Measurements from ENCODE around the gene PHF19.

Gene PHF19

DNA sequence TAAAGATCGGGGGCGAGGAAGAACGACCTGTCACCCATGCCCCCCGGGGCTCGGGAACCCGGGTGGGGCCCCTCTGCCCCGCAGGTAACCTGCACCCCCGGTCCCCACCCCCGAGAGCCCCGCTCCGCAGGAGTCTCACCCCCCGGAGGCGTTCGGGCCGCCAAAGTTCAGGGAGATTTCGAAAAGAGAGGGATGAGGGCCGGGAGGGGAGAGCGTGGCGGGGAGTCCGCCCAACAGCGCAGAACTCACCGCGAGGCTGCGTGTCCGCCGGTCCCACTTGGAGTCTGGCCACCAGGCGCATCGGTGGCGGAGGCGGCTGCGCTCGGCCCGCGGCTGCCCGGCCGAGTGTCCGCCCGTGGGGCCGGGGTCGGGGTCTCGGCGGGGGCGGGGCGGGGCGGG lies at the start of gene PHF19:
Gene PHF19, minus strand, starts transcription at position 347 of the 399 bp plus-strand sequence. CDS start 2,447 bp downstream, outside the sequence.
- DNase-seq (ENCODE audit: low read depth), result no peak

DNA sequence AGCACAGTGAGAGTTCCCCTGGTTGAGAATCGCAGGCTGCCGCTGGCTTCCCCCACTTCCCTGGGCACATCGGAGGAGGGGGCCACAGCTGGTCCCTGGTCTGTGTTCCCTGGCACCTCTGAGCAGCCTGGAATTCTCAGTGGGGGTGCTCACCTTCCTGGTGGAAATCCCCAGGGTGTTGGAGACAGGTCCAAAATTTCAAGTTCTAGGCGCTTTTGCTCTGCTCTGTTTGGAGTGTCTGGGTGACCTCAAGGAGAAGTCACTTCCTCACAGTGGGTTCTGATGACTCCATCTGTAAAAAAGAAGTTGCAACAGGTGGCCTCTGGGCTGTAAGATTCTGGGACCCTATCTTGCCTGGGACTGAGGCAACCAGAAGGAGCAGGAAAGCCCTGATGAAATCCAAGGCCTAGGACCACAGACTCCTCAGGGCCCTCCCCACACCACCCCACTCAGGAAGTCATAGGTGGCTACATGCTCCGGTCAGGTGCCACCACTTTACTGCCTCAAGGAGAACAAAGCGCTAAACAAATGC lies 49.5 kb upstream of the PHF19 start, which contains the start of gene TRAF1:
Gene TRAF1, minus strand, starts transcription at position 400 of the 532 bp plus-strand sequence. CDS start 721 bp downstream, outside the sequence.
- no peak for DNase-seq (ENCODE audit: low read depth)

DNA sequence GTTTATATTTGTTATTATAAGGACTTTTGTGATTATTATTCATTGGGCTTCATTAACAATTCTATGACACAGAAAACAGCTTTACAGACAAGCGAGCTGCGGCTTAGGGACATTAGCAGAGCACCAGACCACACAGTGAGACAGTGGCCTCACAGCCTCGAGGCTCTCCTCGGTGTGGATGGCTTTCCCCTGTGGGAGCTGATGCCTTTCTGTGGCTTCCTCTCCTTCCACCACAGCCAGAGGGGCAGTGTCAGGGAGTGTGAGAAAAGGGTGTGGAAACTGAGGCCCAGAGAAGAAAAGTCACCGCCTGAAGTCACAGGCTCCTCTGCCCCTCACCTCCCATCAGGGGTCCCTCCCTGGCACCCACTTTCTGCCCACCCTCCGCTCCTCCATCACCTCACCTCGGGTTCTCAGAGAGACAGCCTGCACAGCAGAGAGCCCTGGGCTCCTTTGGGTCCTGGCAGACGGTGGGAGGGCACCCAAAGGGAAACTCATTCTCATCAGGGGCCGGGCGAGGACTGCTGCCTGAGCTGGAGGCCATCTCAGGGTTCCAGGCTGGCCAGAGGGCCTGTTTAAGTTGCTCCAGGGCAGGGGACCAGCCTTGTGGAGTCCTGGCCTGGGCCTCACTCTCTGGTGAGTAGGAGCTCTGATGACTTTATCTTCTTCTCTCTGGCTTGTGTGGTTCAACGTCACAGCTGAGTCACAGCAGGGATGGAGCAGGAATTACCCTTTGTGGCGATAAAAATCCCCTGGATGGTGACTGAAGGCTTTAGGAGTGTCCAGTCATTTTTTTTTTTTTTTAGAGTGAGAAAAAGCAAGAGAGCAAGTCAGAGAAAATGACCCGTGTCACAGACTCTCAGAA lies 48.8 kb upstream of the PHF19 start:
- DNase-seq (ENCODE audit: low read depth), result peak; percentile 68

DNA sequence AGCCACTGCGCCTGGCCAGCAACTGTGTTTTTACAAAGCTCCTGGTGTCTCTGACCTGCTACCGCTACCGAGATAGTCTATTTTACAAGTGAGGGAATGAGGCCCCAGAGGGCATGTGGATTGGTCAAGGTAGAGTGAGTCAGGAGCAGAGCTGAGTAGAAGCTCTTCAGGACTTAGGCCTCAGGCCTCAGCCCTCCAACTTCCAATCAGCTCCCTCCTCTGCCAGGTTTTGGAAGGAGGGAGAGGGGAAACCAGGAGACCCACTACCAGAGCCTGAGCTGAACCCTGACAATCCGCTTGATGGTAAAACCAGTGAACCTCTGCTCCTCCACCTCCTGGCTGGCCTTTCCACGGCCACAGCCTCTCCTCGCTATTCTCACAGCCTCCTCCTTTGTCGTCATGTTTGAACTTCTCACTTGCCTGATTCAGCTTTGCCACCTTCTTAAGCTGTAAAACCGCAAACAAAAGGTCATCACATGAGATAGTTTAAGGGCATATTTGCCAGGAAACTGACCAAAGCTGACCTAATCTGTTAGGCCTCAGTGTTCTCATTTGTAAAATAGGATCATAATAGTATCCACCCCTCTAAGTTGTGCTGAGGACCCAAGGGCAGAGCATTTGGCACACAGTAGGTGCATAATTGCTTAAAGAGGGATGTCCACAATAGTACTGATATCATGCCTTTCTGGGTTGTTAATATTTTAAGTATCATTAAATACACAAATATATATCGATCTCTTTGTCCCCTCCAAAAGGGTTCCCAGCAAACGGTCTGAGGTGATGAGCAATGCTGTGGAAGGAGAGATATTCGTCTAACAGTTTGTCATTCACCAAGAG lies 47.9 kb upstream of the PHF19 start:
- no peak for DNase-seq (ENCODE audit: low read depth)

DNA sequence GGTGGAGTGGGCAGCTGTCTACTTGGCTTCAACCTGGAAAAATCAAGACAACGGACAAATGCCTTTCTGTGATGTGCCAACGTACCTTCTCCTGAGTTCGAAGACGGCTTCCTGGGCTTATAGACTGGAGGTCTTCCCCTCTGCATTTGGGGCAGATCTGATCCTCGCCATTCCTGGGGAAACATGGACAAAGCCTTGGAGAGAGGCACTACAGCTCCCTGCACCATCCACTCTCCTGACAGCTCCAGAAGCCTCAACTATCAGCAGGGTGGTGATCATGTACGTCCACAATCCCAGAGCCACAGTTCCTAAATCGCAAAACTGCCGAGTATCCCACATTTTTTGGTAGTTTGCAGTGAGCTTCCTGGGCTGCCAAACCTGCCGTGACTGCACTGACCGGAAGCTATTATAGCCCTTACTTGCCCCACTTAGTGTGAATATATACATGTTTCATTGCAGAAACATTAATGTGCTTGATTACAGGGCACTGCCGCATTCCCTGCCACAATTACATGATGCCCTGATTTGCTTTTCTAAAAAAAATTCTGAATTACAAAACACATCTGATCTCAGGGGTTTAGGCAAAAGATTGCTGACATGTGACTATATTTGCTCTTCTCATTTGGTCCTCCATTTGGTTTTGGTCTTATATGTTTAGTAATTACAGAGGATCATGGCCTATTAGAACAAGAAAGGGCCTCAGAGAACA lies 46.8 kb upstream of the PHF19 start:
- DNase-seq (ENCODE audit: low read depth), result no peak

DNA sequence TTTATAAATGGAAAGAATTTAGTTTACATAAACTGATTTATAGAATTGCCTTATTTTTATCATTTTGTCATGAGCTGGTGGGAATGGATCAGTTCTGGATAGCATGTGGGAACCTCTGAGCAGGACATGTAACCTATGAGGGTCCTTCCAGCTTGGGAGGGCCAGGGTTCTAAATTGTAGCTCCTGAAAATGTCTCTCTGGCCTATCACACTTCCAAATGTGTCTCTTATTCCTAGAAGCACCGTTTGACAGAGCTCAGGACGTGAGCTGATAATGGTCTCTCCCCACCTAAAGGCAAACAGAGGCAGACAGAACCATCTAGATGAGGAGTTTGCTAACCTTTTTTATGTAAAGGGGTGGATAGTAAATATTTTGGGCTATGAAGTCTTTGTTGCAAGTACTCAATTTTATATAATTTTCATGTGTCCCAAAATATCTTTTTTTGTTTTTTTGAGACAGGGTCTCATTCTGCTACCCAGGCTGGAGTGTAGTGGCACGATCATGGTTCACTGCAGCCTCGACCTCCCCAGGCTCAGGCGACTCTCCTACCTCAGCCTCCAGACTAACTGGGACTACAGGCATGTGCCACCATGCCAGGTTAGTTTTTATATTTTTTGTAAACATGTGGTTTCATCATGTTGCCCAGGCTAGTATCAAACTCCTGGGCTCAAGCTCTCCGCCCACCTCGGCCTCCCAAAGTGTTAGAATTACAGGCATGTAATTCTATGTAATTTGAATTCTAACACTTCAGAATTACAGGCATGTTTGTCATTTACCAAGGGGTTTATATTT lies 45.6 kb upstream of the PHF19 start:
- no peak for DNase-seq (ENCODE audit: low read depth)

DNA sequence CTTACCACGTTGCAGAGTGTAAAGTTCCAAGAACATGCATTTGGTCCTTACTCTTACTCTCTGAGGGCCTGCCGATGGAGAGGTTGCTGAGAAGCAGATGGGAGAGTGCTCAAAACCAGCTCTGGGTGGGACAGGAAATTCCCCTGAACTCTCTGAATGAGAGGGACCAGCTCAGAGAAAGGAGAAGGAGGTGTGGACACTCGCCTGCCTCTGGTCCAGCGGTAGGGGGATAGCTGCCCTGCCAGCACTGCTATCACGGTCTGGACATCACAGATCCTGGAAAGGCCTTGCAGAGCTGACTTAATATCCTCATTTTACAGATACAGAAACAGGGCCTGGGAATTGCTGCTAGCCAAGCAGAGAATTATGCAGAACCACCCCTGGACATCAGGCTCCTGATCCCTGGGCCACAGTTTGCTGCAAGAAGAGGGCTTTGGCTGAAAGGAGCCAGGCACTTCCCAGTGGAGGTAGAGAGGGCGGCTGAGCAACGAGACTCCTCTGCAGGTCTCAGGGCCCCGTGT lies 44.7 kb upstream of the PHF19 start:
- DNase-seq (ENCODE audit: low read depth), result no peak

DNA sequence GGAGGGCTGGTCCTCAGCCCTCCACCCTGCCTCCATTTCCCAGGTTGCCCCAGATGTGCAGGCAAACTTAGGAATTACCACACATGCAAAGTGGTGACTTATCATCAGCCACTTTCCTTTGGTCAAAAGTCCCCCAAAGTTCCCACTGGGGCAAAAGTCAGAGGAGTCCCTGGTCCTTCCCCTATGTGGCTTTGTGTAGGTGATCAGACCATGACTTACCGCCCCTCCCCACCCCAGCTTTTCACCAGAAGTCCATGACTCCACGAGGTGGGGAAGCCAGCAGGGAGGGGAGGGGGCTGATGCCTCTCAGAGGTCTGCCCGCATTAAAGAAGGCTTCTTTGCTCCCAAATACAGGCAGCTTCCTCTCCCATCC lies 43.8 kb upstream of the PHF19 start:
- DNase-seq (ENCODE audit: low read depth), result no peak

DNA sequence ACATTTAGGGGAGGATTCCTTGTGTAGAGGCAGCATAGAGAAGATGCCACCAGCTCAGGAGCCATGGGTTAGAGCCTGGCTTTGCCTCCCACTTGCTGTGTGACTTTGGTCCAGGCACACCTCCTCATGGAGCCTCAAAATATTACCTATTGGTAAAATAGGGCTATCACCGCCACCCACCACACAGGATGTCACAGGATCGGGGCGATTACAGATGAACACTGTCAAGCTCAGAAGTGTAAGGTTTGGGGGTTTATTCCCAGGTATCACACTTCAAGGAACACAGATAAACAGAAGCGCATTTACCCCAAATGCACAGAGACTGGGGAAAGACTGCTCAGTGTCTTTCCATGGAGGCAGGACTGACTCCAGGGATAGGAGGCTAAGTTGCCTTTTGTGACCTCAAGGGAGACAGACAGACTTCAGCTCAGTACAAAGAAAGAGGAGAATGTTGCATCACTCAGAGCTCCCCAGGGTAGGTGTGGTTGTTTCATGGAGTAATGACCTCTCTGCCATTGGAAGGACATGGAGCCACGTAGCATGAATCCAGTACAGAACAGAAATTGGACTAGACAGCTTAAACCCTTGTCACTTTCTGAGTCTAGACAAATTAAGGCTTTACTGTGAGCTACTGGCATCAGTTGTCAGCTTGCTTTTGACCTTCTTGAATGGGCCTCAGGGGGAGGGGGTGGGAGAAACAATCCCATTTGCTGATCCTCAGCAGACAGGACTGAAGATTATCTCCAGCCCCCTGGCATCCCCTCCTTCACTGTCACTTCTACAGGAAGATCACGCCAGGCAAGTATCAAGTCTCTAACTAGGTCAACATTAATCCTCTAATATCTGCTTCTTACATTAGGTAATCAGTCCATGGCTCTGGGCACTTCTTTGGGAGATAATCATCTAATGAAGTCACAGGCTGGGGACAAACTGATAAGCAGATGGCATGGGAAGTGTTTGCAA lies 43.1 kb upstream of the PHF19 start:
- no peak for DNase-seq (ENCODE audit: low read depth)

DNA sequence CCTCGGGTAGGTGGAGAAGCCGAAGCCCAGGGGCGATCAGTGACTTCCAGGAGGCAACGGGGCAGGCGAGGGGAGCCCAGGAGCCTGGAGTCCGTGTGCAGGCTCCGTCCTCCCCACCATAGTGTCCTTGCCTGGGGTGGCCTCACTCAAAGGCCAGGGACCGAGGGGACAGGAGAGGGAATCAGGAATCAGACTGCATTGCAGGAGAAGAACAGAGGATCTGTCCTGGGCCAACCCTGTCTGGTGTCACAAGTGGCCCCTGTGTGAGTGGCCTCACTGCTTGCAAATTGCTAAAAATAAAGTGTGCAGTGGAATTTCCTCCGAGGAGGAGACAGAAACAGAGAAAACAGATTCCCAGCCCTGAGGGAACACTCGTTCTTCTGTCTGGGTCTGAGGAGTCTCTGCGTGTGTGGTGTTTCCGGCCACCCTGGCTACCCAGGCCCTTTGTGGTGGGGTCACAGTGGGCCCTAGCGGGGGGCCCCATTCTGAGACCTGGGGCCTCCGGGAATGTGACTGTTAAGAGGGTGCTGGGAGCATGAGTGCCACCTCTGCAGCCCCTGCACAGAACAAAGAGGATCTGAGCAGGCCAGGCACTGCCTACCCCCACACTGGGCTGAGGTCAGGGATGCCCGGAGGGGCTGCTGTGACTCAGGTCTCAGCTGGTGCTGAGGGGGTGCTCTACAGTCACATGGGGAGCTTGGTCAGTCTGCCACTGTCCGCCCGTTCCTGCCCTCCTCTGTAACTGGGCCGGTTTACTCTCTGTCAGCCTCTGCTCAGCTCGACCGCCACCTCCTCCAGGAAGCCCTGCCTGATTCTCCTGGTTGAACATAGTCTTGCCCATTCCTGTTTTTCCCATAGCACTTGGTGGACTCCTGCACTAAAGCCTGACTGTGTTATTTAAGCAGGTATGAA lies 42.2 kb upstream of the PHF19 start:
- DNase-seq (ENCODE audit: low read depth), result no peak

DNA sequence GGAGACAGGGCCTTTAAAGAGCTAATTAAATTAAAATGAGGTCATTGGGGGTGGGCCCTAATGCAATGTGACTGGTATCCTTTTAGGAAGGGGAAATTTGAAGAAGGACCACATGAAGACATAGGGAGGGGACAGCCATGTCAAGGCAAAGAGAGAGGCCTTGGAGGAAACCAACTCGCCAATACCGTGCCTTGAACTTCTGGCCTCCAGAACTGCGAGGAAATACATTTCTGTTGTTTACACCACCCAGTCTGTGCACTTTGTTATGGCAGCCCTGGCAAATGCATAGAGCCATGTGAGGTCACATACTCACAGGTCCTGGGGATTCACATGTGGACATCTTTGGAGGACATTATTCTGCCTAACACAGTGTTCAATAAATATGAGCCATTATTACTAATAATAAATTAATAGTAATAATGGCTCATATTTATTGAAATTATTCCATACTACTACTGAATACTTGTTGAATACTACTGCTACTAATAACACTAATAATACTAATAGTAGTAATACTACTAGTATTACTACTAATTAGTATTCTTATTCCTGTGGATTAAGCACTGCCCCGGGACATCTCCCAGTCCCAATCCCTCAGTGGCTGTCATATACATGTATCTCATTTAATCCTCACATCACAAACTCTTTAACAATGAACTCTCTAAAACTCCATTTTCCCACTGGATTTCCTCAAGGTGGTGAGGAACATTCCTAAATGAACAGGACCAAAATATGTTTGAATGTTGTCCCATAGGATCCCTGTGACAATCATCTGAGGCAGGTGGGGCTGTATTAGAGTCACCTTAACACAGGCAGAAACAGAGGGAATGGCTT lies 41.2 kb upstream of the PHF19 start:
- DNase-seq (ENCODE audit: low read depth), result no peak

DNA sequence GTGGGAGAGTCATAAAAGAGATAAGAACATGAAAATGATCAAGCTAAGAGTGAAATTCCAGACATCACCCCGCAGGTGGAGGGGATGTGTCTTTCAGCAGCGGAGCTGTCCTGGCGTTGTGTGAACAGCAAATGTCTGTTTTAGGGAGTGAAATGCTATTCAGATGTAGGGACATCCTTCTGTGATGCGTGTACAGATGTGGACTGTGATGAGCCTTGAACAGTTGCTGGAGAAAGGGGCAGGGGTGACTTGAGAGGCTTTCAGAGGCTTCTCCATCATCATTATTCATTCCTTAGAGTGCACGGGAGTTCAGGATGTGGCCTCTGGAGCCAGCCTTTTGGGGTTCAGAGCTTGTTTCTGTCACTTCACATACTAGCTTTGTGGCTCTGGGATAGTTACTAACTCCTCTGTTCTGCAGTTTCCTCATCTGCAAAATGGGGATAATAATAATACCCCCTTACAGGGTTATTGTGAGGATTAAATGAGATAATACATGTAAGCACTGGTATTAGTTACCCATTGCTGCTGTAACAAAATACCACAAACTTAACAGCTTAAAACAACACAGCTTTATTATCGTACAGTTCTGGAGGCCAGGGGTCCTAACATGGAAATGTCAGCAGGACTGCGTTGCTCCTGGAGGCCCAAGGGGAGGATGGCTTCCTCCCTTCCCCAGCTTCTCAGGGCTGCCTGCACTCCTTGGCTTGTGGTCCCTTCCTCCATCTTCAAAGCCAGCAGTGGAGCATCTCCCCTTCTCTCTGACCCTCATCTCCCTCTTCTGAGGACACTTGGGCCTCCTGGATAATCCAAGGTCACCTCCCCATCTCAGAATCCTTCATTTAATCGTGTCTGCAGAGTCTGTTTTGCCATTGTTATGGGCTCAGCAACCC lies 40.2 kb upstream of the PHF19 start:
- no peak for DNase-seq (ENCODE audit: low read depth)

DNA sequence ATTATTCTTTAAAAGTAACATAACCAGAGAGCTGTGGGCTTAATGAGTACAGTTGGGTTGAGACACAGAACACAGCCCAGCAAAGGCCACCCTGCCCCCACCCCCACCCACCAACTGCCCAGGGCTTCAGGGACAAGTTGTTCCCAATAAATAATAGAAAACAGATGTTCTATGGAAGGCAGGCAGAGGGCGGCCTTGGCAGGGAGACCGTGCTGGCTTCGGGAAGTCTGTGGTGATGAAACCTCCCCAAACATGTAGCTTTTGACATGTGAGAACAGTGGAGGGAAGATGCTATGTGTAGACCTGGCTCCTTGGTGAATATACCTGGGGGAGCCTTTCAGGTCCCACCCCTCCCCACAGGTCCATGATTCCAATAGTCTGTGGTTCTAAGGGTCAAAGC lies 39.6 kb upstream of the PHF19 start:
- DNase-seq (ENCODE audit: low read depth), result no peak

DNA sequence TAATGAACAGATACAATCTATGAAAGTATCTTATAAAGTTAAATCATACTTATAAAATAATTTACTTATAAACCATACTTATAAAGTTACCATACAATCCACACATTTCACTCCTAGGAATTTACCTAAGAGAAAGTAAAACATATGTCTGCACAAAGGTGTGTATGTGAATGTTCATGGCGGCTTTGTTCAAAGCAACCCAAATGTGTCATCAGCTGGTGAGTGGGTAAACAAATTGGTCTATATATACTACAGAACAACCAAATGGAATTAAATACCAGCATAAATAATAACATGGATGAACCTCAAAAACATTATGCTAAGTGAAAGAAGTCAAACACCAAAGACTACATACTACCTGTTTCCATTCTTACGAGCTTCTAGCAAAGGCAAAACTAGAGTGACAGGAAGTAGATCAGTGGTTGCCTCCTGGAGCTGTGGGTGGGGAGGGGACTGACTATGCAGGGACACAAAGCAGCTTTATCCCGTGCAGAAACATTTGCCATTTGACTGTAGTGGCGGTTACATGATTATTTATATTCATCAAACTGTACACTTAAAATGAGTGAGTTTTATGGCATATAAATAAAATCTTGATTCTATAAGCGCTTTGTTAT lies 39.0 kb upstream of the PHF19 start:
- DNase-seq (ENCODE audit: low read depth), result no peak

DNA sequence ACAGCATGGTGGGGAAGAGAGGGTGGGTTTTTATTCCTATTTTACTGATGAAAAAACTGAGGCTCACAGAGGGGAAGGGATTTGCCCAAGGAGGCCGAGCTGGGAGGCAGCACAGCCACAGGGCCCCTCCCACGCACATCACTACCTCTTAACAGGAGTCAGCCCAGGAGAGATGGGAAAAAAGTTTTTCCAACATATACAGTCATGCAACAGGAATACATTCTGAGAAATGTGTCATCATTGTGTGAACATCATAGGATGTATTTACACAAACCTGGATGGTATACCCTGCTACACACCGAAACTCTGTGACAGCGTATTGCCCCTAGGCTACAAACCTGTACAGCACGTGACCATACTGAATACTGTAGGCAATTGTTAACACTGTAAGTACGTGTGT lies 38.0 kb upstream of the PHF19 start:
- DNase-seq (ENCODE audit: low read depth), result no peak

DNA sequence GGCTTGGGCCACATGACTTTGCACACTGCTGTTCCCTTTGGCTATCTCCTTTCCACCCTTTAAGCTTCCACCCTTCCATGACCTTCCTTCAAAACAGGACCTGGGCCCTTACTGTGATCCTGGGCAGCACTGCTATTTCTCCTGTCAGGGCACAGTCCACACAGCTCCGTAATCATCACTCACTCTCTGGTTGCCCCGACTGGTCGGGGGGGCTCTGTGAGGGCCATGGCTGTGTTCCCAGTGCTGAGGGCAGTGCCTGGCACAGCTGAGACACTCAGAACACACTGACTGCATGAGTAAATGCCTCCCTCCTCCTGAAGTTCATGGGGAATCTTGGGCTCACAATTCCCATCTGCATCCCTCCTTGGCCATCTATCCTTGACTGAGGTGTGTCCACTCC lies 37.4 kb upstream of the PHF19 start:
- DNase-seq (ENCODE audit: low read depth), result no peak

Data from HS-5 (cell line).